ENCODE measurements around the gene FBXL20.
"Not testable (repeated sequence)": the region's sequence is repeated elsewhere in the genome, so short reads cannot be mapped to it uniquely, and the experiment has no call there.

FBXL20 gene

GRCh38 chr17:39361064-39361463, 40.4 kb downstream of the FBXL20 start:
- Mint-ChIP-seq H3K4me1 (ENCODE audit: low read depth) (no peaks in the 10 kb centered on the region), H3K9me3 (no peaks in the 10 kb centered on the region), H3K36me3 (ENCODE audit: low read depth) (no peaks in the 10 kb centered on the region), H3K27me3 (ENCODE audit: low read depth) (no peaks in the 10 kb centered on the region), H3K4me3 (no peak overlapping the region), H3K27ac (no peak overlapping the region)
- DNase-seq (ENCODE audit: low spot score), result no peak

DNA sequence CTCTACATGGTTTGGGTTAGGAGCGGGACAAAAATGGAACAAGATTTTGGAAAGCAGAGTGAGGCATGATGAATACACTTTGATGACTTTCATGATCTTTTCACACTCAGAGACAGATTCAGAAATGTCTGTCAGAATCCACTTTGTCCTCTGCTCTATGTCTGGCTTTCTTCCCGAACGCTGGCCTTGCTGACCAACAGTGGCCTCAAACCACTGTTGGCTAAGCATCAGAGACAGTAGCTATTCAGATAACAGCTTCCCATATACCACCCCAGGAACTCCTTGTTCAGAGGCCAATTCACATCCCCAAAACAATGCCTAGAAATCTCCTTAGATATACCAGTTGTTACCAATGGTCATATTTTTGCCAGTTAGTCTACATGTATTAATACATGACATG, 40.9 kb downstream of the FBXL20 start:
- Mint-ChIP-seq H3K9me3 (no peaks in the 10 kb centered on the region), H3K4me3 (no peak overlapping the region), H3K27ac (no peak overlapping the region), H3K36me3 (ENCODE audit: low read depth) (no peaks in the 10 kb centered on the region), H3K4me1 (ENCODE audit: low read depth) (no peaks in the 10 kb centered on the region), H3K27me3 (ENCODE audit: low read depth) (no peaks in the 10 kb centered on the region)
- DNase-seq (ENCODE audit: low spot score), result no peak

GRCh38 chr17:39359994-39360393, 41.4 kb downstream of the FBXL20 start:
- Mint-ChIP-seq H3K27me3 (ENCODE audit: low read depth) (no peaks in the 10 kb centered on the region), H3K4me1 (ENCODE audit: low read depth) (no peaks in the 10 kb centered on the region), H3K27ac (no peak overlapping the region), H3K36me3 (ENCODE audit: low read depth) (no peaks in the 10 kb centered on the region), H3K9me3 (no peaks in the 10 kb centered on the region), H3K4me3 (no peak overlapping the region)
- DNase-seq (ENCODE audit: low spot score), result no peak

DNA sequence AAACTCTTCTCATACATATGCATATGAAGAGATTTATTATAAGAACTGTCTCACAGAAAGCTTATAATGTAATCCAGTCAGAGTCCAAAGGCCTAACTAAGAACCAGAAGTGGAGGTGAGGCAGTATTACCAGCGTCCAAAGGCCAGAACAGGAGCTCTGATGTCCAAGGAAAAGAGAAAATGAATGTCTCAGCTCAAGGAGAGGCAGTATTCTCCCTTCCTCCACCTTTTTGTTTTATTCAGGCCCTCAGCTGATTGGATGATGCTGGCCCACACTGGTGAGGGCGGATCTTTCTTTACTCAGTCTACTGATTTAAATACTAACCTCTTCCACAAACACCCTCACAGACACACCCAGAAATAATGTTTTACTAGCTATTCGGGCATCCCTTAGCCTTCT, 43.4 kb downstream of the FBXL20 start:
- Mint-ChIP-seq H3K4me1 (ENCODE audit: low read depth) (no peaks in the 10 kb centered on the region), H3K27ac (no peak overlapping the region), H3K4me3 (no peak overlapping the region), H3K27me3 (ENCODE audit: low read depth) (no peaks in the 10 kb centered on the region), H3K36me3 (ENCODE audit: low read depth) (no peaks in the 10 kb centered on the region), H3K9me3 (no peaks in the 10 kb centered on the region)
- no peak for DNase-seq (ENCODE audit: low spot score)

DNA sequence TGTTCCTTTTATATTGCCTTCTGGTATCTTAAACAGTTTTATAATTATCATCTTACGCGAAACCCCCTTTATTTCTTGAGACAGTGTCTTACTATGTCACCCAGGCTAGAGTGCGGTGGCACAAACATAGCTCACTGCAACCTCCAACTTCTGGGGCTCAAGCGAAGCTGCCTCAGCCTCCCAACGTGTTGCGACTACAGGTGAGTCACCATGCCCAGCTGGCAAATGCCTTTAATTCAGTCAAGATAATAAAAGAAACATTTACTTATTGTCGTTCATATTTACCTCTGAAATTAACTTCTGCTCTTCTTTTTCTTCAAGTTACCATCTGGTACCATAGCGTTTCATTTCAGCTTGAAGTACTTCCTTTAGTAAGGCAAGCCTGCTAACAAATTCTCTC, 43.9 kb downstream of the FBXL20 start:
- no peaks in the 10 kb centered on the region for H3K36me3 Mint-ChIP-seq (ENCODE audit: low read depth)
- no peak overlapping the region for H3K27ac Mint-ChIP-seq
- H3K4me1 Mint-ChIP-seq (ENCODE audit: low read depth), result no peaks in the 10 kb centered on the region
- H3K27me3 Mint-ChIP-seq (ENCODE audit: low read depth), result no peaks in the 10 kb centered on the region
- no peak for DNase-seq (ENCODE audit: low spot score)
- H3K4me3 Mint-ChIP-seq, result no peak overlapping the region
- no peaks in the 10 kb centered on the region for H3K9me3 Mint-ChIP-seq

DNA sequence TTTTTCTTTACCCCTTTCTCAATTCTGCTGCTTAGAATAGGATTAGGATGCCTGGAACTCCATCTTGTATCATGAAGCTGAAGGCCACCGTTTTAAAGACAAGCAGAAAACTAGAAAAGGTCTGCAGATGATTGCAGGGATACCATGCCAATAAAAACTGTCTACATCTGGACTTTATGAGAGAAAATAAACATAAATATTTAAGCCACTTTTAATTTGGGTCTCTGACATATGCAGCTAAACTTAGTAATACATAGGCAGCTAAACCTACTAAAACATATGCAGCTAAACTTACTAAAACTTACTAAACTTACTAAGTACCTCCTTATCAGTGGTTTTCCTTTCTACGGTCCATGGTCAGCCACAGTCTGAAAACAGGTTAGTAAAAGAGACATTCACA, 48.4 kb downstream of the FBXL20 start:
- Mint-ChIP-seq H3K36me3 (ENCODE audit: low read depth) (no peaks in the 10 kb centered on the region), H3K27me3 (ENCODE audit: low read depth) (no peaks in the 10 kb centered on the region), H3K4me1 (ENCODE audit: low read depth) (no peaks in the 10 kb centered on the region), H3K4me3 (no peak overlapping the region), H3K9me3 (no peaks in the 10 kb centered on the region), H3K27ac (no peak overlapping the region)
- no peak for DNase-seq (ENCODE audit: low spot score)

DNA sequence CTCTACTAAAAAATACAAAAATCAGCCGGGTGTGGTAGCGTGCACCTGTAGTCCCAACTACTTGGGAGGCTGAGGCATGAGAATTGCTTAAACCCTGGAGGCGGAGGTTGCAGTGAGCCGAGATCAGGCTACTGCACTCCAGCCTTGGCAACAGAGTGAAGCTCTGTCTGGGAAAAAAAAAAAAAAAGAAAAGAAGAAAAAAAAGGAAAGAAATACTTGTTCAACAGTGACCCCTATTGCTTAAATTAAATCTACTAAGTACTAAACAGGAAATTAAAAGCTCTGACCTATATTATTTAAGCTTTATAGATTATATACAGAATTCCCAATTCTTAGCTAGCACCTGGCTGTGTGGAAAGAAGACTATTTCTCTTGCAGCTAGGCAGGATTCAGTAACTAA, 48.9 kb downstream of the FBXL20 start:
- H3K4me1 Mint-ChIP-seq (ENCODE audit: low read depth), result no peaks in the 10 kb centered on the region
- DNase-seq (ENCODE audit: low spot score), result no peak
- no peaks in the 10 kb centered on the region for H3K9me3 Mint-ChIP-seq
- no peak overlapping the region for H3K27ac Mint-ChIP-seq
- no peak overlapping the region for H3K4me3 Mint-ChIP-seq
- H3K36me3 Mint-ChIP-seq (ENCODE audit: low read depth), result peaks cover under 1% of the 10 kb centered on the region
- no peaks in the 10 kb centered on the region for H3K27me3 Mint-ChIP-seq (ENCODE audit: low read depth)

DNA sequence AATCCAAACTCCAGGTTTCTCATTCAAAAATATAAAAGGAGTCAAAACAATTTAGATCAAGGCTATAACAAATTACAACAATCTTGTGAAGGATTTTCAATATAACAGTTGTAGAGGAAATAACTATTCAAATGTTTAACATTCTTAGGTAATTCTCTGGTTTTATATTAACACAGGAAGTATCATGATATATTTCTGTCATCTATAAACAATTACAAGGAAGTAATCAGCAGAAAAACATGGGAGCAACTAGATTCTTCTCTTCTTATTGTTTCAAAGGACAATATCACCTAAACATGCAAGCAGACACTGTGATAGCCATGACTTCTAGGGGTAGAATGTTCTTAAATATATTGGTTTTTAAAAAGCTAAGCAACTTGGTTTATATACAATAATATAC, 49.9 kb downstream of the FBXL20 start:
- H3K9me3 Mint-ChIP-seq, result no peaks in the 10 kb centered on the region
- no peak for DNase-seq (ENCODE audit: low spot score)
- no peak overlapping the region for H3K27ac Mint-ChIP-seq
- H3K4me1 Mint-ChIP-seq (ENCODE audit: low read depth), result no peaks in the 10 kb centered on the region
- no peaks in the 10 kb centered on the region for H3K27me3 Mint-ChIP-seq (ENCODE audit: low read depth)
- peaks cover 2% of the 10 kb centered on the region for H3K36me3 Mint-ChIP-seq (ENCODE audit: low read depth)
- H3K4me3 Mint-ChIP-seq, result no peak overlapping the region

- no peak overlapping the region for H3K4me3 Mint-ChIP-seq
- H3K9me3 Mint-ChIP-seq, result no peaks in the 10 kb centered on the region
- no peak overlapping the region for H3K27ac Mint-ChIP-seq
- H3K36me3 Mint-ChIP-seq (ENCODE audit: low read depth), result peaks cover 2% of the 10 kb centered on the region
- no peak for DNase-seq (ENCODE audit: low spot score)
- no peaks in the 10 kb centered on the region for H3K27me3 Mint-ChIP-seq (ENCODE audit: low read depth)
- no peaks in the 10 kb centered on the region for H3K4me1 Mint-ChIP-seq (ENCODE audit: low read depth)
These were observed 52.2 kb downstream of the FBXL20 start for GRCh38 chr17:39349246-39349645.

DNA sequence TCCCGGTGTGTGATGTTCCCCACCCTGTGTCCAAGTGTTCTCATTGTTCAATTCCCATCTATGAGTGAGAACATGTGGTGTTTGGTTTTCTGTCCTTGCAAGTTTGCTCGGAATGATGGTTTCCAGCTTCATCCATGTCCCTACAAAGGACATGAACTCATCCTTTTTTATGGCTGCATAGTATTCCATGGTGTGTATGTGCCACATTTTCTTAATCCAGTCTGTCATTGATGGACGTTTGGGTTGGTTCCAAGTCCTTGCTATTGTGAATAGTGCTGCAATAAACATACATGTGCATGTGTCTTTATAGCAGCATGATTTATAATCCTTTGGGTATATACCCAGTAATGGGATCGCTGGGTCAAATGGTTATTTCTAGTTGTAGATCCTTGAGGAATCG, 54.6 kb downstream of the FBXL20 start:
- H3K4me3 Mint-ChIP-seq; DNase-seq (ENCODE audit: low spot score); H3K36me3 Mint-ChIP-seq (ENCODE audit: low read depth); H3K27ac Mint-ChIP-seq; H3K27me3 Mint-ChIP-seq (ENCODE audit: low read depth); H3K4me1 Mint-ChIP-seq (ENCODE audit: low read depth); H3K9me3 Mint-ChIP-seq: not testable (repeated sequence)

GRCh38 chr17:39341541-39341940, 59.9 kb downstream of the FBXL20 start:
- Mint-ChIP-seq H3K27ac (no peak overlapping the region), H3K36me3 (ENCODE audit: low read depth) (no peaks in the 10 kb centered on the region), H3K4me1 (ENCODE audit: low read depth) (no peaks in the 10 kb centered on the region), H3K27me3 (ENCODE audit: low read depth) (no peaks in the 10 kb centered on the region), H3K4me3 (no peak overlapping the region), H3K9me3 (no peaks in the 10 kb centered on the region)
- DNase-seq (ENCODE audit: low spot score), result no peak

DNA sequence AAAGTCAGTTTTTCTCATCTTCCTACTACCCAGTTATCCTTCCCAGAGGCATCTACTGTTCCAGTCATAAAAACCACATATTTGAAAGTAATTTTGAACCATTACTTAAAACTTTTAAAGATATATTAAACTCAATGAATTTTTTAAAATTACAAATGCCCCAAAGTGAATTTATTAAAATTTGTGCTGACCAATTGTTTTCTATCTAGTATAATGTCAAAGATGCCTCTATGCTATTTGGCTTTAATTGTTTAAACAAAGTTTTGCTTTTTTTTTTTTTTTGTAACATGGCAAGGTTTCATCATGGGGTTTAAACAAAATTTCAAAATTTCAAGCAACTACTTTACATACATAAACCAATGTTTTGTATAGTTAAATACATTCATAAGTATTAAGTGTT, 60.7 kb downstream of the FBXL20 start:
- H3K27ac Mint-ChIP-seq, result no peak overlapping the region
- no peaks in the 10 kb centered on the region for H3K4me1 Mint-ChIP-seq (ENCODE audit: low read depth)
- no peak overlapping the region for H3K4me3 Mint-ChIP-seq
- DNase-seq (ENCODE audit: low spot score), result no peak
- no peaks in the 10 kb centered on the region for H3K27me3 Mint-ChIP-seq (ENCODE audit: low read depth)
- no peaks in the 10 kb centered on the region for H3K9me3 Mint-ChIP-seq
- H3K36me3 Mint-ChIP-seq (ENCODE audit: low read depth), result no peaks in the 10 kb centered on the region

- H3K27me3 Mint-ChIP-seq (ENCODE audit: low read depth), result no peaks in the 10 kb centered on the region
- peaks cover 1% of the 10 kb centered on the region for H3K36me3 Mint-ChIP-seq (ENCODE audit: low read depth)
- no peak overlapping the region for H3K27ac Mint-ChIP-seq
- no peaks in the 10 kb centered on the region for H3K9me3 Mint-ChIP-seq
- no peak for DNase-seq (ENCODE audit: low spot score)
- no peak overlapping the region for H3K4me3 Mint-ChIP-seq
- H3K4me1 Mint-ChIP-seq (ENCODE audit: low read depth), result no peaks in the 10 kb centered on the region
These were observed 62.2 kb downstream of the FBXL20 start for GRCh38 chr17:39339272-39339671.

- H3K27me3 Mint-ChIP-seq (ENCODE audit: low read depth); H3K27ac Mint-ChIP-seq; H3K9me3 Mint-ChIP-seq; H3K4me1 Mint-ChIP-seq (ENCODE audit: low read depth); H3K4me3 Mint-ChIP-seq; H3K36me3 Mint-ChIP-seq (ENCODE audit: low read depth); DNase-seq (ENCODE audit: low spot score): not testable (repeated sequence)
These were observed 63.8 kb downstream of the FBXL20 start for GRCh38 chr17:39337649-39338048.

- Mint-ChIP-seq H3K27ac (no peak overlapping the region), H3K27me3 (ENCODE audit: low read depth) (no peaks in the 10 kb centered on the region), H3K9me3 (no peaks in the 10 kb centered on the region), H3K4me1 (ENCODE audit: low read depth) (no peaks in the 10 kb centered on the region), H3K4me3 (no peak overlapping the region), H3K36me3 (ENCODE audit: low read depth) (peaks cover 1% of the 10 kb centered on the region)
- no peak for DNase-seq (ENCODE audit: low spot score)
These were observed 65.7 kb downstream of the FBXL20 start for GRCh38 chr17:39335704-39336223.
